Prostate gland (tissue), 2 donors: Measurements from ENCODE around the gene C1QL1. TPM values are rescaled to one million over a fixed set of nuclear protein-coding genes. Genes with fewer than 3 reads are reported as not detected.

Source experiments
- DNase-seq: peaks from one replicate; pipeline ENCODE4 v3.0.0-alpha.2; 2019; ENCODE audit warnings: low spot score
- H3K27ac ChIP-seq, 2 donors: fragments of 200-600 bp; sonication (generic); 2 replicates each; pipeline ENCODE4 v1.5.1; 2017 to 2019
- H3K27me3 ChIP-seq: fragments of 200-600 bp; sonication (generic); replicated peaks from 2 replicates; pipeline ENCODE4 v1.5.1; 2019; ENCODE audit not compliant: insufficient read depth
- H3K36me3 ChIP-seq, 2 donors: fragments of 200-600 bp; sonication (generic); 1 replicate in 1 of 2; 2 replicates in 1 of 2; pipeline versions ENCODE4 v1.5.1 to v1.8.1; 2017 to 2019
- H3K4me1 ChIP-seq: fragments of 200-600 bp; sonication (generic); replicated peaks from 2 replicates; pipeline ENCODE4 v1.5.1; 2019
- H3K4me3 ChIP-seq, 2 donors: fragments of 200-600 bp; sonication (generic); 2 replicates each; pipeline ENCODE4 v1.5.1; 2017 to 2019
- H3K9me3 ChIP-seq: fragments of 200-600 bp; sonication (generic); 2 replicates; pipeline ENCODE4 v1.5.1; 2017
- POLR2A ChIP-seq: fragments of 450-650 bp; IDR thresholded peaks from one replicate; pipeline ENCODE4 v1.6.1; 2016; ENCODE audit warnings: antibody characterized with exemption, mild to moderate bottlenecking
- POLR2AphosphoS5 ChIP-seq: sonication (generic); formaldehyde crosslinking; IDR thresholded peaks from one replicate; pipeline ENCODE4 v1.6.1; 2017; ENCODE audit warnings: antibody characterized with exemption
- WGBS: methylation state at CpG from one replicate; pipeline ENCODE4 v1.1.5; 2018; 5-methylcytosine and 5-hydroxymethylcytosine counted together
- intact Hi-C: fragments of 100-400 bp; cut with DNase I; formaldehyde crosslinking; loops from one replicate; pipeline ENCODE4 v1.14.2; 2022
- total RNA-seq, 2 donors: library from RNA; depleted of rRNA; stranded (reverse); fragments of >200 nt; gene quantifications; one replicate each; pipeline ENCODE4 v1.1.0, GENCODE V29; 2016
- TF ChIP-seq, protein P1 (sequence below), 4 experiments: fragments of 200-600 bp in 2 of 4; fragments of 450-650 bp in 2 of 4; sonication (generic) in 2 of 4; IDR thresholded peaks; 1 replicate in 3 of 4; 2 replicates in 1 of 4; pipeline ENCODE4 v1.5.1; 2016 to 2019; ENCODE audit warnings: antibody characterized with exemption in 4 of 4, mild to moderate bottlenecking in 2 of 4, moderate library complexity in 2 of 4

The C1QL1 gene
- total RNA-seq, 2 donors from 2014 or later, result 0.87 to 1.1 TPM

DNA sequence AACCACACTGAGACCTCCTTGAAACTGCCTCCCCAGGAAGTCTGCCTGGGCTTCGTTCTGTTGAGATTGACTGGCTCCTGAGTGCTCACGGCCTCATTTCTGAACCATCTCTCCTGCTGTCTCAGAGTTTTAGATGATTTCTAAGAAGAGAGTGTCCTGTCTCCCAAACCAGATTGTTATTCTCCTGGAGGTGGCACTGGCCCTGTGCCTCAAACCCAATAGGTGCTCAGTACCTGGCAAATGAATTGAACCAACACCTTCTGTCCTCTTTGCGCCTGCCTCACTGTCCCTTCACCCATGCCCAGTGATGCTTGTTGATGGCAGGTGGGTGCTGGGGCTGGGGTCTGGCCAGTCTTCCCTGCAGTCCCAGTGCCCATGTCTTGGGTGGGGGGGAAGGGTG lies 36.3 kb upstream of the C1QL1 start:
- Histone ChIP-seq H3K27ac (no peak overlapping the region), H3K9me3 (no peaks in the 10 kb centered on the region), H3K27me3 (no peaks in the 10 kb centered on the region), H3K36me3 (no peaks in the 10 kb centered on the region), H3K4me3 (no peak overlapping the region), H3K4me1 (no peaks in the 10 kb centered on the region)
- intact Hi-C loops, result no loop called here
- no peak for DNase-seq
- TF ChIP-seq POLR2A (no peak), POLR2AphosphoS5 (no peak)
- TF ChIP-seq, protein P1, sequence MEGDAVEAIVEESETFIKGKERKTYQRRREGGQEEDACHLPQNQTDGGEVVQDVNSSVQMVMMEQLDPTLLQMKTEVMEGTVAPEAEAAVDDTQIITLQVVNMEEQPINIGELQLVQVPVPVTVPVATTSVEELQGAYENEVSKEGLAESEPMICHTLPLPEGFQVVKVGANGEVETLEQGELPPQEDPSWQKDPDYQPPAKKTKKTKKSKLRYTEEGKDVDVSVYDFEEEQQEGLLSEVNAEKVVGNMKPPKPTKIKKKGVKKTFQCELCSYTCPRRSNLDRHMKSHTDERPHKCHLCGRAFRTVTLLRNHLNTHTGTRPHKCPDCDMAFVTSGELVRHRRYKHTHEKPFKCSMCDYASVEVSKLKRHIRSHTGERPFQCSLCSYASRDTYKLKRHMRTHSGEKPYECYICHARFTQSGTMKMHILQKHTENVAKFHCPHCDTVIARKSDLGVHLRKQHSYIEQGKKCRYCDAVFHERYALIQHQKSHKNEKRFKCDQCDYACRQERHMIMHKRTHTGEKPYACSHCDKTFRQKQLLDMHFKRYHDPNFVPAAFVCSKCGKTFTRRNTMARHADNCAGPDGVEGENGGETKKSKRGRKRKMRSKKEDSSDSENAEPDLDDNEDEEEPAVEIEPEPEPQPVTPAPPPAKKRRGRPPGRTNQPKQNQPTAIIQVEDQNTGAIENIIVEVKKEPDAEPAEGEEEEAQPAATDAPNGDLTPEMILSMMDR (IDR thresholded peaks at IDR 0.05), result no peak
- 97% methylated on average over 3 of the region's 3 CpGs for WGBS

DNA sequence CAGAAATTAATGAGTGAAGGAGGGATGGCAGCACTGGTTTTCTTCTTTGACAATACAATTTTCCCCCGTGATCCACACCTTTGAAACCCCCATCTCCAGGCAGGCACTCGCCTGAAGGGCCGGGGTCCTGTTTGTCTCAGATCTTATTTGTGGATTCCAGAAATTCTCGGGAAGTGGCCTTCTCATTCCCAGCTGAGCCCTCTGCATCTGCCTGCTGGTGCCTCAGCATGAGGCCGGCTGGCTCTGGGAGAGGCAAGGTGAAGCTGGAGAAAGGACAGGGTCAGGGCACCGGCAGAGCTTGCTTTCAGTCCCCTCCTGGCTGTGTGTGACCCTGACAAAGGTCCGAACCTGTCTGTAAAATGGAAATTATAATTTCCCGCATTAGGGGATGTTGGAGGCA lies 35.8 kb upstream of the C1QL1 start:
- Histone ChIP-seq H3K4me3 (no peak overlapping the region), H3K36me3 (no peaks in the 10 kb centered on the region), H3K9me3 (no peaks in the 10 kb centered on the region), H3K4me1 (no peaks in the 10 kb centered on the region), H3K27me3 (no peaks in the 10 kb centered on the region), H3K27ac (no peak overlapping the region)
- DNase-seq, result no peak
- WGBS, result 72% methylated on average over 8 of the region's 8 CpGs
- intact Hi-C loops, result no loop called here
- TF ChIP-seq POLR2A (no peak), POLR2AphosphoS5 (no peak)
- TF ChIP-seq, protein P1 (IDR thresholded peaks at IDR 0.05), result no peak

DNA sequence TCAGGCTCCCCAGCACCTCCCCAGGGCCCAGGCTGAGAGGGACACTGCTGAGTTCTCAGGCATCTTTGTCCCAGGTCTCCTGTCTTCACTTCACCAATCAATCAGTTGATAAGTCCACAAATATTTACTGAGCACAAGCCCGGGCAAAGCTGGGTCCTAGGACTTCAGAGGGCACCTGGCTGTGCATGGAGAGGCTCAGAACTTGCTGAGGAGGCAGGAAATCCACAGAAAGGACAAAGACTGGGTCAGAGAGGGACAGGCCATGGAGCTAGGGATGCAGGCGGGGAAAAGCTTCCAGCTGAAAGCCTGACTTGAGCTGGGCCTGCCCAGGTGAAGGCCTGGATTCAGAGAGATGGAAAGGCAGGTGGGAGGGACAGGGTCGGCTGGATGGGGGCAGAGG lies 33.2 kb upstream of the C1QL1 start:
- Histone ChIP-seq H3K4me1 (no peaks in the 10 kb centered on the region), H3K4me3 (no peak overlapping the region), H3K27ac (no peak overlapping the region), H3K27me3 (no peaks in the 10 kb centered on the region), H3K36me3 (no peaks in the 10 kb centered on the region), H3K9me3 (no peaks in the 10 kb centered on the region)
- intact Hi-C loops, result no loop called here
- 70% methylated on average over 3 of the region's 3 CpGs for WGBS
- DNase-seq, result no peak
- TF ChIP-seq POLR2AphosphoS5 (no peak), POLR2A (no peak)
- TF ChIP-seq, protein P1 (IDR thresholded peaks at IDR 0.05), result no peak

DNA sequence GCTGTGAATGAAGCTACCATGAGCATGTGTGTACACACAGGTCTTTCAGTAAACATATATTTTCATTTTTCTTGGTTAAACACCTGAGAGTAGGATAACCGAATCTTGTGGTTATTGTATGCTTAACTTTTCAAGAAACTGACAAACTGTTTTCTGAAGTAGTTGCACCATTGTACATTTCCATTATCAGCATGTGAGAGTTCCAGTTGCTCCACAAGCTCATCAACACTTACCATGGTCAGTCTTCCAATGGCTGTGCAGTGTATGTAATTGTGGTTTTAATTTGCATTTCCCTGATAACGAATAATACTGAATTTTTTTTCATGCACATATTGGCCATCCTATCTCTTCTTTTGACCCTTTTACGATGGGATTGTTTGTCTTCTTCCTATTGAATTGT lies 31.3 kb upstream of the C1QL1 start:
- TF ChIP-seq, protein P1 (IDR thresholded peaks at IDR 0.05), result no peak
- TF ChIP-seq POLR2AphosphoS5 (no peak), POLR2A (no peak)
- no peak for DNase-seq
- Histone ChIP-seq H3K9me3 (no peaks in the 10 kb centered on the region), H3K36me3 (no peaks in the 10 kb centered on the region), H3K27ac (no peak overlapping the region), H3K4me1 (no peaks in the 10 kb centered on the region), H3K27me3 (no peaks in the 10 kb centered on the region), H3K4me3 (no peak overlapping the region)
- 94% methylated on average over 3 of the region's 3 CpGs for WGBS
- intact Hi-C loops, result no loop called here

DNA sequence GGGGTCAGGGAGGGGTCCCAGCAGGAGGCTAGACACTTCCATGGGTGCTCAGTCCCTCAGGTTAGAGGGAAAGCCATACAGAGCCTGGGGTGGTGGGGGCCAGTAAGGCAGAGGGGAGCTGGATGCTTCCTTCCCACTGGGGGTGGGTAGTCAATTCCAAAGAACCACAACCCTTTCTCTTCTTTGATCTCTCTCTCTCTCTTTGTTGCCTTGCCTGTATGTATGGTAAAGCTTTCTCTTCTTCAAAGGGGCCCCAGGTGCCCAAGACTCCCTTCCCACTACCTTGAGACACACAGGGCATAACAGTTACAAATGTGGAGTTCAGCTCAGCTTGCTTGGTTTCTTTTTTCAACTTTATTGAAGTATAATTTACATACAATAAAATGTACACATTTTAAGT lies 30.5 kb upstream of the C1QL1 start:
- no peak overlapping the region for H3K27ac ChIP-seq
- H3K36me3 ChIP-seq, result no peaks in the 10 kb centered on the region
- intact Hi-C loops, result no loop called here
- no peak overlapping the region for H3K4me3 ChIP-seq
- no peaks in the 10 kb centered on the region for H3K4me1 ChIP-seq
- H3K9me3 ChIP-seq, result no peaks in the 10 kb centered on the region
- no peaks in the 10 kb centered on the region for H3K27me3 ChIP-seq
- no peak for TF ChIP-seq POLR2AphosphoS5
- DNase-seq, result no peak
